IMR-90 (cell line): ENCODE measurements around the gene PIMREG. TPM values are rescaled to one million over a fixed set of nuclear protein-coding genes. Genes with fewer than 3 reads are reported as not detected.

ENCODE experiments used
- ATAC-seq: fragments of 200-7000 bp; cut with Tn5 transposase; 2 replicates; pipeline ENCODE4 v1.9.1; 2020; ENCODE audit warnings: low read depth, mild to moderate bottlenecking, moderate library complexity
- BruUV-seq: library from RNA; stranded (reverse); fragments of 400-500 nt; replicated peaks from 2 replicates; lab custom pipeline; 2021; lab: Mats Ljungman, UMichigan
- CTCF ChIA-PET: fragments of 300-600 bp; formaldehyde crosslinking; extraction: SDS; loops from one replicate; lab custom pipeline; 2021; ENCODE audit warnings: antibody characterized with exemption; lab: Yijun Ruan, JAX
- POLR2A ChIA-PET: fragments of 300-600 bp; sonication (Branson Sonifier 250); formaldehyde crosslinking; loops from one replicate; lab custom pipeline; 2022; ENCODE audit warnings: antibody characterized with exemption; ENCODE audit not compliant: unreplicated experiment; lab: Charles Lee
- DNase-seq: peaks from one replicate; pipeline ENCODE4 v3.0.0; 2013
- H2AFZ ChIP-seq: replicated peaks from 2 replicates; pipeline ENCODE3; 2013; ENCODE audit warnings: low read length, mild to moderate bottlenecking; ENCODE audit not compliant: poor library complexity
- H2AK5ac ChIP-seq: 2 replicates; pipeline ENCODE4 v1.6.1; 2013; ENCODE audit warnings: low read depth, low read length, inconsistent platforms
- H2AK9ac ChIP-seq: replicated peaks from 2 replicates; pipeline ENCODE3; 2013; ENCODE audit warnings: mild to moderate bottlenecking, low read depth, low read length, moderate library complexity; ENCODE audit not compliant: poor library complexity
- H2BK120ac ChIP-seq: 2 replicates; pipeline ENCODE4 v1.6.1; 2013; ENCODE audit warnings: low read depth, low read length, inconsistent platforms
- H2BK15ac ChIP-seq: 3 replicates; pipeline ENCODE4 v1.6.1; 2013; ENCODE audit warnings: low read depth, low read length, inconsistent platforms
- H2BK20ac ChIP-seq: 2 replicates; pipeline ENCODE4 v1.6.1; 2013; ENCODE audit warnings: low read depth, mild to moderate bottlenecking, inconsistent platforms, low read length, moderate library complexity
- H2BK5ac ChIP-seq: 2 replicates; pipeline ENCODE4 v1.6.1; 2013; ENCODE audit warnings: mild to moderate bottlenecking, low read depth, low read length, inconsistent platforms; ENCODE audit not compliant: poor library complexity, severe bottlenecking
- H3K14ac ChIP-seq: replicated peaks from 2 replicates; pipeline ENCODE4 v1.6.1; 2013; ENCODE audit warnings: low read depth, low read length, inconsistent platforms
- H3K18ac ChIP-seq: 2 replicates; pipeline ENCODE4 v1.6.1; 2013; ENCODE audit warnings: low read depth, low read length, control low read depth
- H3K23ac ChIP-seq: 2 replicates; pipeline ENCODE4 v1.6.1; 2013; ENCODE audit warnings: low read depth, low read length, inconsistent platforms
- H3K27ac ChIP-seq: 2 replicates; pipeline ENCODE4 v1.5.1; 2013; ENCODE audit warnings: mild to moderate bottlenecking, control low read depth, low read length; ENCODE audit not compliant: insufficient read depth
- H3K27me3 ChIP-seq: 2 replicates; pipeline ENCODE4 v1.6.1; 2013; ENCODE audit warnings: low read length; ENCODE audit not compliant: control insufficient read depth, insufficient read depth
- H3K36me3 ChIP-seq: 2 replicates; pipeline ENCODE4 v1.6.1; 2013; ENCODE audit warnings: low read length, mixed read lengths; ENCODE audit not compliant: control insufficient read depth, insufficient read depth
- H3K4ac ChIP-seq: 2 replicates; pipeline ENCODE4 v1.6.1; 2013; ENCODE audit warnings: low read depth, low read length, inconsistent platforms
- H3K4me1 ChIP-seq: 2 replicates; pipeline ENCODE4 v1.6.1; 2013; ENCODE audit warnings: low read length, mixed read lengths; ENCODE audit not compliant: control insufficient read depth, insufficient read depth
- H3K4me2 ChIP-seq: 2 replicates; pipeline ENCODE4 v1.6.1; 2013; ENCODE audit warnings: low read depth, mild to moderate bottlenecking, control low read depth, low read length, moderate library complexity
- H3K4me3 ChIP-seq: 2 replicates; pipeline ENCODE4 v1.5.1; 2013; ENCODE audit warnings: low read depth, mild to moderate bottlenecking, control low read depth, low read length, moderate library complexity; ENCODE audit not compliant: insufficient read depth
- H3K56ac ChIP-seq: 2 replicates; pipeline ENCODE4 v1.6.1; 2013; ENCODE audit warnings: low read length, inconsistent platforms; ENCODE audit not compliant: insufficient read depth; ENCODE audit errors: extremely low read depth
- H3K79me1 ChIP-seq, 2 experiments: 2 replicates each; pipeline ENCODE4 v1.6.1; 2013; ENCODE audit warnings: low read length in 2 of 2, inconsistent platforms in 1 of 2, low read depth in 1 of 2
- H3K9ac ChIP-seq: 2 replicates; pipeline ENCODE4 v1.6.1; 2013; ENCODE audit warnings: low read depth, low read length, control low read depth
- H3K9me1 ChIP-seq: 2 replicates; pipeline ENCODE4 v1.6.1; 2013; ENCODE audit warnings: low read length, inconsistent platforms; ENCODE audit not compliant: insufficient read depth
- H3K9me3 ChIP-seq: 2 replicates; pipeline ENCODE4 v1.6.1; 2013; ENCODE audit warnings: low read length; ENCODE audit not compliant: control insufficient read depth, insufficient read depth
- H4K20me1 ChIP-seq: 2 replicates; pipeline ENCODE4 v1.6.1; 2013; ENCODE audit warnings: low read length, inconsistent platforms; ENCODE audit not compliant: insufficient read depth
- H4K5ac ChIP-seq: 2 replicates; pipeline ENCODE4 v1.6.1; 2013; ENCODE audit warnings: mild to moderate bottlenecking, low read depth, low read length, control low read depth
- H4K8ac ChIP-seq, 2 experiments: 2 replicates each; pipeline ENCODE4 v1.6.1; 2013; ENCODE audit warnings: low read depth in 2 of 2, low read length in 2 of 2, control low read depth in 1 of 2, inconsistent platforms in 1 of 2
- H4K91ac ChIP-seq: 2 replicates; pipeline ENCODE4 v1.6.1; 2013; ENCODE audit warnings: low read depth, low read length, inconsistent platforms; ENCODE audit not compliant: insufficient read depth
- CEBPB ChIP-seq: IDR thresholded peaks from 2 replicates; pipeline ENCODE4 v1.6.1; 2012; ENCODE audit warnings: low read depth, low read length, improper control_type of control experiment
- MAFK ChIP-seq: IDR thresholded peaks from 2 replicates; pipeline ENCODE4 v1.6.1; 2012; ENCODE audit warnings: low read depth, low read length, improper control_type of control experiment
- MAZ ChIP-seq: IDR thresholded peaks from 2 replicates; pipeline ENCODE4 v1.6.1; 2012; ENCODE audit warnings: low read depth, mild to moderate bottlenecking, low read length, improper control_type of control experiment, moderate library complexity, borderline replicate concordance
- NFE2L2 ChIP-seq: fragments of 150-350 bp; IDR thresholded peaks from 2 replicates; pipeline ENCODE4 v1.6.1; 2016; ENCODE audit warnings: low read depth, mild to moderate bottlenecking, low read length
- RFX5 ChIP-seq: IDR thresholded peaks from 2 replicates; pipeline ENCODE4 v1.8.0; 2012; ENCODE audit warnings: low read depth, mild to moderate bottlenecking, low read length, moderate library complexity
- USF2 ChIP-seq: fragments of 150-350 bp; IDR thresholded peaks from 2 replicates; pipeline ENCODE4 v1.6.1; 2017; ENCODE audit warnings: mild to moderate bottlenecking, antibody characterized with exemption, low read length, low read depth
- WGBS, 2 experiments: methylation state at CpG; one replicate each; pipeline versions ENCODE4 v1.1.5 to v1.1.7; 2013; ENCODE audit warnings: missing lambda C conversion rate in 2 of 2; ENCODE audit not compliant: insufficient read length in 1 of 2; ENCODE audit errors: extremely low coverage in 2 of 2; 5-methylcytosine and 5-hydroxymethylcytosine counted together
- dilution Hi-C: fragments of 300-500 bp; cut with HindIII; formaldehyde crosslinking; loops from one replicate; pipeline ENCODE4 v1.14.3; 2018; ENCODE audit warnings: low sequenced_read_pairs; ENCODE audit not compliant: unreplicated experiment
- in situ Hi-C: fragments of 300-500 bp; cut with MboI; formaldehyde crosslinking; loops from 3 replicates; pipeline ENCODE4 v1.14.3; 2019; ENCODE audit warnings: low sequenced_read_pairs, inconsistent platforms, mixed read lengths
- intact Hi-C: fragments of 100-400 bp; cut with micrococcal nuclease; formaldehyde crosslinking; loops from 2 replicates; pipeline ENCODE4 v1.10.0; 2022
- polyA plus RNA-seq, 3 experiments: library from polyadenylated mRNA; depleted of rRNA; stranded (reverse); fragments of >200 nt; gene quantifications; 2 replicates each; pipeline ENCODE4 v1.2.3, GENCODE V29; 2012; ENCODE audit warnings: low replicate concordance in 1 of 3
- total RNA-seq: library from RNA; depleted of rRNA; stranded (reverse); fragments of >200 nt; gene quantifications from 2 replicates; pipeline ENCODE4 v1.2.3, GENCODE V29; 2012

PIMREG gene
- total and polyA plus RNA-seq, 2 of the 4 experiments (the other 2 are of a cell fraction) = 21.5 to 25.9 TPM

- H3K9me3 ChIP-seq = no peaks in the 10 kb centered on the region
- no peak overlapping the region for H3K23ac ChIP-seq
- DNase-seq = no peak
- no peak overlapping the region for H3K14ac ChIP-seq
- H3K4me2 ChIP-seq = no peak overlapping the region
- H2BK120ac ChIP-seq = no peak overlapping the region
- H3K56ac ChIP-seq = no peak overlapping the region
- peaks cover 9% of the 10 kb centered on the region for H3K9me1 ChIP-seq
- H2BK15ac ChIP-seq = no peak overlapping the region
- H3K9ac ChIP-seq = no peak overlapping the region
- H3K27me3 ChIP-seq = no peaks in the 10 kb centered on the region
- no peak overlapping the region for H3K4ac ChIP-seq
- in situ Hi-C loops = no loop called here
- peaks cover 11% of the 10 kb centered on the region for H3K4me1 ChIP-seq
- dilution Hi-C loops = no loop called here
- H4K5ac ChIP-seq = no peak overlapping the region
- H4K91ac ChIP-seq = no peak overlapping the region
- WGBS, 2 experiments = 81% methylated on average over 5 of the region's 9 CpGs; no CpG with 5 or more reads in 1 of the 2 experiments
- no peaks in the 10 kb centered on the region for H3K79me1 ChIP-seq
- H4K20me1 ChIP-seq = no peaks in the 10 kb centered on the region
- H2BK20ac ChIP-seq = no peak overlapping the region
- no peak overlapping the region for H2AFZ ChIP-seq
- no peak overlapping the region for H3K18ac ChIP-seq
- no peak overlapping the region for H4K8ac ChIP-seq
- no peak for ATAC-seq
- H3K4me3 ChIP-seq = no peak overlapping the region
- H2BK5ac ChIP-seq = no peak overlapping the region
- H3K36me3 ChIP-seq = no peaks in the 10 kb centered on the region
- ChIA-PET CTCF (no interaction called here), POLR2A (no interaction called here)
- BruUV-seq = no TSS peak
- no peak overlapping the region for H2AK9ac ChIP-seq
- intact Hi-C loops = no loop called here
- TF ChIP-seq USF2 = no peak
- no peak for TF ChIP-seq NFE2L2
- no peak for TF ChIP-seq MAZ
- no peak for TF ChIP-seq RFX5
- TF ChIP-seq MAFK = no peak
- TF ChIP-seq CEBPB = no peak
- no peak overlapping the region for H2AK5ac ChIP-seq
- H3K27ac ChIP-seq = no peak overlapping the region
Measured at GRCh38 chr17:6460531-6461161, 16.4 kb downstream of the PIMREG start.
